Melanocyte of skin (primary cell): ENCODE measurements around the gene ZNF776. TPM values are rescaled to one million over a fixed set of nuclear protein-coding genes. Genes with fewer than 3 reads are reported as not detected.

Experiments used
- total RNA-seq, 2 donors: library from RNA; depleted of rRNA; stranded (reverse); fragments of >200 nt; gene quantifications; 2 replicates each; pipeline ENCODE4 v1.2.3, GENCODE V29; 2012

ZNF776 gene
- 10 to 100 TPM; 14.7 to 15.5 TPM for total RNA-seq

GRCh38 chr19:57746580-57747471 lies at the start of gene ZNF776:
Gene ZNF776 (plus strand): TSS chr19:57746815. CDS start chr19:57747059, 244 bp downstream.

GRCh38 chr19:57708641-57709361 lies 37.8 kb upstream of the ZNF776 start, which contains the start of gene ZNF154:
Gene ZNF154 (minus strand): TSS chr19:57709204. CDS start chr19:57708971, 233 bp downstream.

GRCh38 chr19:57769345-57770131 lies 22.9 kb downstream of the ZNF776 start, which contains the start of gene ZNF586:
Gene ZNF586 (plus strand): TSS chr19:57769676. CDS start chr19:57769843, 167 bp downstream.

Other genes starting within 250 kb of the ZNF776 start
- 10 to 100 TPM; 16.7 to 27.9 TPM for gene ZNF773, start 246.9 kb upstream of the ZNF776 start, total RNA-seq
- 10 to 100 TPM; 12.3 to 15.1 TPM for gene ZNF549, start 219.5 kb upstream of the ZNF776 start, total RNA-seq
- gene ZNF550, start 187.0 kb upstream of the ZNF776 start, total RNA-seq: 1 to 10 TPM; 6.5 to 7.3 TPM
- 1 to 10 TPM; 4.8 to 5.7 TPM for gene ZNF416, start 167.9 kb upstream of the ZNF776 start, total RNA-seq
- gene ZIK1, start 162.7 kb upstream of the ZNF776 start, total RNA-seq: 10 to 100 TPM in 1 of 2 donors, 1 to 10 TPM in 1; 9.3 to 14.7 TPM
- 1 to 10 TPM; 7.6 to 7.7 TPM for gene ZNF530, start 146.9 kb upstream of the ZNF776 start, total RNA-seq
- gene ZNF134, start 132.6 kb upstream of the ZNF776 start, total RNA-seq: 10 to 100 TPM; 20.0 to 21.6 TPM
- 1 to 10 TPM; 9.0 to 9.6 TPM for gene ZNF211, start 113.6 kb upstream of the ZNF776 start, total RNA-seq
- not detected for gene ZSCAN4, start 77.9 kb upstream of the ZNF776 start, total RNA-seq
- 10 to 100 TPM in 1 of 2 donors, 1 to 10 TPM in 1; 6.9 to 11.7 TPM for gene ZNF551, start 64.8 kb upstream of the ZNF776 start, total RNA-seq
- 1 to 10 TPM; 2.7 to 5.9 TPM for gene ZNF154, start 37.6 kb upstream of the ZNF776 start, total RNA-seq
- gene ZNF671, start 19.2 kb upstream of the ZNF776 start, total RNA-seq: 10 to 100 TPM in 1 of 2 donors, 1 to 10 TPM in 1; 9.7 to 12.0 TPM
- gene ZNF586, start 22.9 kb downstream of the ZNF776 start, total RNA-seq: 10 to 100 TPM in 1 of 2 donors, 1 to 10 TPM in 1; 9.6 to 12.0 TPM
- 1 to 10 TPM; 5.0 to 8.3 TPM for gene ZNF552, start 68.1 kb downstream of the ZNF776 start, total RNA-seq
- gene ZNF587B, start 83.5 kb downstream of the ZNF776 start, total RNA-seq: 10 to 100 TPM; 13.4 to 34.0 TPM
- gene ZNF587, start 103.0 kb downstream of the ZNF776 start, total RNA-seq: 10 to 100 TPM; 21.0 to 29.0 TPM
- gene ZNF814, start 142.2 kb downstream of the ZNF776 start, total RNA-seq: 10 to 100 TPM in 1 of 2 donors, 1 to 10 TPM in 1; 9.6 to 12.7 TPM
- gene ZNF417, start 169.8 kb downstream of the ZNF776 start, total RNA-seq: 1 to 10 TPM; 8.6 to 9.7 TPM
- 1 to 10 TPM; 3.1 to 6.3 TPM for gene ZNF418, start 188.6 kb downstream of the ZNF776 start, total RNA-seq
- gene ZNF256, start 200.9 kb downstream of the ZNF776 start, total RNA-seq: 1 to 10 TPM; 3.4 to 7.0 TPM
- under 1 TPM in 1 of 2 donors, not detected in 1; 0.34 TPM for gene C19orf18, start 227.7 kb downstream of the ZNF776 start, total RNA-seq